Measurements from ENCODE around the gene CPNE4.

Gene CPNE4

GRCh38 chr3:131602011-131602779, 432.6 kb downstream of the CPNE4 start:
- TF ChIP-seq CTCF (IDR thresholded peaks at IDR 0.05; ENCODE audit: poor library complexity, severe bottlenecking), result no peak
- Histone ChIP-seq H3K4me1 (ENCODE audit: insufficient read depth, poor library complexity, severe bottlenecking) (no peaks in the 10 kb centered on the region), H3K9me3 (ENCODE audit: severe bottlenecking) (no peaks in the 10 kb centered on the region), H3K27ac (ENCODE audit: poor library complexity, severe bottlenecking) (no peak overlapping the region), H3K27me3 (ENCODE audit: insufficient read depth, poor library complexity, severe bottlenecking) (no peaks in the 10 kb centered on the region), H3K36me3 (ENCODE audit: low read depth) (no peaks in the 10 kb centered on the region), H3K4me3 (ENCODE audit: severe bottlenecking) (no peak overlapping the region)
- DNase-seq (ENCODE audit: low spot score) (no peak), ATAC-seq (ENCODE audit: low read depth) (no peak)

GRCh38 chr3:131597816-131598215, 437.0 kb downstream of the CPNE4 start:
- Histone ChIP-seq H3K27me3 (ENCODE audit: insufficient read depth, poor library complexity, severe bottlenecking) (no peaks in the 10 kb centered on the region), H3K4me1 (ENCODE audit: insufficient read depth, poor library complexity, severe bottlenecking) (no peaks in the 10 kb centered on the region), H3K9me3 (ENCODE audit: severe bottlenecking) (no peaks in the 10 kb centered on the region), H3K27ac (ENCODE audit: poor library complexity, severe bottlenecking) (no peak overlapping the region), H3K4me3 (ENCODE audit: severe bottlenecking) (no peak overlapping the region), H3K36me3 (ENCODE audit: low read depth) (no peaks in the 10 kb centered on the region)
- DNase-seq (ENCODE audit: low spot score) (no peak), ATAC-seq (ENCODE audit: low read depth) (no peak)
- TF ChIP-seq CTCF (IDR thresholded peaks at IDR 0.05; ENCODE audit: poor library complexity, severe bottlenecking), result no peak

- Histone ChIP-seq H3K36me3 (ENCODE audit: low read depth) (no peaks in the 10 kb centered on the region), H3K27me3 (ENCODE audit: insufficient read depth, poor library complexity, severe bottlenecking) (no peaks in the 10 kb centered on the region), H3K4me1 (ENCODE audit: insufficient read depth, poor library complexity, severe bottlenecking) (no peaks in the 10 kb centered on the region), H3K9me3 (ENCODE audit: severe bottlenecking) (no peaks in the 10 kb centered on the region), H3K4me3 (ENCODE audit: severe bottlenecking) (no peak overlapping the region), H3K27ac (ENCODE audit: poor library complexity, severe bottlenecking) (no peak overlapping the region)
- no peak for TF ChIP-seq CTCF (IDR thresholded peaks at IDR 0.05; ENCODE audit: poor library complexity, severe bottlenecking)
- DNase-seq (ENCODE audit: low spot score) (no peak), ATAC-seq (ENCODE audit: low read depth) (no peak)
Measured at GRCh38 chr3:131596884-131597283, 437.9 kb downstream of the CPNE4 start.

- no peaks in the 10 kb centered on the region for H3K27me3 ChIP-seq (ENCODE audit: insufficient read depth, poor library complexity, severe bottlenecking)
- ATAC-seq (ENCODE audit: low read depth) (no peak), DNase-seq (ENCODE audit: low spot score) (no peak)
- H3K27ac ChIP-seq (ENCODE audit: poor library complexity, severe bottlenecking), result no peak overlapping the region
- no peak overlapping the region for H3K4me3 ChIP-seq (ENCODE audit: severe bottlenecking)
- H3K4me1 ChIP-seq (ENCODE audit: insufficient read depth, poor library complexity, severe bottlenecking), result no peaks in the 10 kb centered on the region
- TF ChIP-seq CTCF (IDR thresholded peaks at IDR 0.05; ENCODE audit: poor library complexity, severe bottlenecking), result no peak
- no peaks in the 10 kb centered on the region for H3K9me3 ChIP-seq (ENCODE audit: severe bottlenecking)
- H3K36me3 ChIP-seq (ENCODE audit: low read depth), result no peaks in the 10 kb centered on the region
Measured at GRCh38 chr3:131591394-131592014, 443.3 kb downstream of the CPNE4 start.

GRCh38 chr3:131586277-131586676, 448.5 kb downstream of the CPNE4 start:
- Histone ChIP-seq H3K9me3 (ENCODE audit: severe bottlenecking) (no peaks in the 10 kb centered on the region), H3K4me3 (ENCODE audit: severe bottlenecking) (no peak overlapping the region), H3K27ac (ENCODE audit: poor library complexity, severe bottlenecking) (no peak overlapping the region), H3K4me1 (ENCODE audit: insufficient read depth, poor library complexity, severe bottlenecking) (no peaks in the 10 kb centered on the region), H3K36me3 (ENCODE audit: low read depth) (no peaks in the 10 kb centered on the region), H3K27me3 (ENCODE audit: insufficient read depth, poor library complexity, severe bottlenecking) (no peaks in the 10 kb centered on the region)
- no peak for TF ChIP-seq CTCF (IDR thresholded peaks at IDR 0.05; ENCODE audit: poor library complexity, severe bottlenecking)
- DNase-seq (ENCODE audit: low spot score), result no peak
- ATAC-seq (ENCODE audit: low read depth), result no peak
